ENCODE results near the gene LIN7C. TPM values are rescaled to one million over a fixed set of nuclear protein-coding genes. Genes with fewer than 3 reads are reported as not detected.

LIN7C gene
- total and polyA plus RNA-seq, 4 donors = 5.2 to 43.7 (median 25.8) TPM

DNA sequence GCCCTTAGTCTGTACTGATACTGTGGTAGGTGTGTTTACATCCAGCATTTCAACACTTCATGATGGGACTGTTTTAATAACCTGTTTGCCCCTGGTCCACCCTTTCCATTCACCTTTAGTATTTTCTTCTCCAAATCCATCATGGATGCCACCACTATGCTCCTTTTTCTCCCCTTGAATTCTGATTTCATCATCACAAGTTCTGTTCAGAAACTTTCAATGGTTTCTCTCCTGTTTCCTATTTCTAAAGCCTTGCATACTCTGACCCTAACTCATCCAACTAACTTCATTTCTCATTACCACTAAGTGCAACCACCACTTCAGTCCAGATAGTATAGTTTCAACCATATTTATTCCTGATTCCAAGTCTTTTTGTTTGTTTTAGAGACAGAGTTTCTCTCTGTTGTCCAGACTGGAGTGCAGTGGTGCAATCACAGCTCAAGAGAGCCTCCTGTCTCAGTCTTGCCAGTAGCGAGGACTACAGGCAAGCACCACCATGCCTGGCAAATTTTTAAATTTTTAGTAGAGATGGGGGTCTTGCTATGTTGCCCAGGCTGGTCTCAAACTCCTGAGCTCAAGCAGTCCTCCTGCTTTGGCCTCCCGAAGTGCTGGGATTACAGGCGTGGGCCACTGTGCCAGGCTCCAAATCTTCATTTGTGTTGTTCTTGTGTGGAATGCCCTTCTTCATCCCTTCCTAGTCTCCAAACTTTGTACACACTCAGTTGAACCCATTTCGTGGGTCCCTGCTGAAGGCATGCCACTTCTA is 1.2 kb upstream of the LIN7C start:
- Histone ChIP-seq H3K4me1 (ENCODE audit: control insufficient read depth in 4 of 4, insufficient read depth in 4 of 4, low read length in 3 of 4) (peaks cover 4 to 20% (median 18%) of the 10 kb centered on the region in 4 donors), H3K27ac (ENCODE audit: low read depth in 1 of 2, low read length in 2 of 2) (no peak overlapping the region), H3K9me3 (ENCODE audit: control insufficient read depth in 4 of 4, low read length in 3 of 4) (no peaks in the 10 kb centered on the region), H3K27me3 (ENCODE audit: control insufficient read depth in 4 of 4, insufficient read depth in 4 of 4, low read length in 3 of 4) (no peaks in the 10 kb centered on the region), H3K36me3 (ENCODE audit: control insufficient read depth in 4 of 4, insufficient read depth in 3 of 4, low read depth in 1 of 4, low read length in 3 of 4) (no peaks in the 10 kb centered on the region), H3K9ac (ENCODE audit: low read depth in 1 of 2, low read length in 2 of 2) (peak overlapping the region in 1 of 2 donors; percentile 99), H3K4me3 (ENCODE audit: low read depth in 1 of 3, low read length in 3 of 3) (peak overlapping the region; percentile 63 to 100 (median 71))
- TF ChIP-seq, protein P1, sequence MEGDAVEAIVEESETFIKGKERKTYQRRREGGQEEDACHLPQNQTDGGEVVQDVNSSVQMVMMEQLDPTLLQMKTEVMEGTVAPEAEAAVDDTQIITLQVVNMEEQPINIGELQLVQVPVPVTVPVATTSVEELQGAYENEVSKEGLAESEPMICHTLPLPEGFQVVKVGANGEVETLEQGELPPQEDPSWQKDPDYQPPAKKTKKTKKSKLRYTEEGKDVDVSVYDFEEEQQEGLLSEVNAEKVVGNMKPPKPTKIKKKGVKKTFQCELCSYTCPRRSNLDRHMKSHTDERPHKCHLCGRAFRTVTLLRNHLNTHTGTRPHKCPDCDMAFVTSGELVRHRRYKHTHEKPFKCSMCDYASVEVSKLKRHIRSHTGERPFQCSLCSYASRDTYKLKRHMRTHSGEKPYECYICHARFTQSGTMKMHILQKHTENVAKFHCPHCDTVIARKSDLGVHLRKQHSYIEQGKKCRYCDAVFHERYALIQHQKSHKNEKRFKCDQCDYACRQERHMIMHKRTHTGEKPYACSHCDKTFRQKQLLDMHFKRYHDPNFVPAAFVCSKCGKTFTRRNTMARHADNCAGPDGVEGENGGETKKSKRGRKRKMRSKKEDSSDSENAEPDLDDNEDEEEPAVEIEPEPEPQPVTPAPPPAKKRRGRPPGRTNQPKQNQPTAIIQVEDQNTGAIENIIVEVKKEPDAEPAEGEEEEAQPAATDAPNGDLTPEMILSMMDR (IDR thresholded peaks at IDR 0.05; ENCODE audit: low read depth, low read length, missing input control) = no peak
- TF ChIP-seq JUND (IDR thresholded peaks at IDR 0.05) (no peak), TAF1 (conservative IDR thresholded peaks at IDR 0.05) (no peak), SP1 (IDR thresholded peaks at IDR 0.05) (no peak), FOXA1 (IDR thresholded peaks at IDR 0.05) (no peak), GABPA (IDR thresholded peaks at IDR 0.05 in 1 of 2, conservative IDR thresholded peaks at IDR 0.05 in 1 of 2) (no peak), EGR1 (IDR thresholded peaks at IDR 0.05; ENCODE audit: low read depth in 2 of 2) (no peak), NR2F2 (IDR thresholded peaks at IDR 0.05) (no peak), YY1 (IDR thresholded peaks at IDR 0.05) (no peak), RXRA (IDR thresholded peaks at IDR 0.05) (no peak), RAD21 (IDR thresholded peaks at IDR 0.05) (no peak), HNF4G (IDR thresholded peaks at IDR 0.05) (no peak), FOXA2 (IDR thresholded peaks at IDR 0.05) (no peak), HNF4A (conservative IDR thresholded peaks at IDR 0.05) (no peak)
- TF ChIP-seq, protein P2, sequence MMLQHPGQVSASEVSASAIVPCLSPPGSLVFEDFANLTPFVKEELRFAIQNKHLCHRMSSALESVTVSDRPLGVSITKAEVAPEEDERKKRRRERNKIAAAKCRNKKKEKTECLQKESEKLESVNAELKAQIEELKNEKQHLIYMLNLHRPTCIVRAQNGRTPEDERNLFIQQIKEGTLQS (IDR thresholded peaks at IDR 0.05) = no peak
- TF ChIP-seq, protein P3, sequence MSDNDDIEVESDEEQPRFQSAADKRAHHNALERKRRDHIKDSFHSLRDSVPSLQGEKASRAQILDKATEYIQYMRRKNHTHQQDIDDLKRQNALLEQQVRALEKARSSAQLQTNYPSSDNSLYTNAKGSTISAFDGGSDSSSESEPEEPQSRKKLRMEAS (IDR thresholded peaks at IDR 0.05) = no peak
- TF ChIP-seq, protein P4, sequence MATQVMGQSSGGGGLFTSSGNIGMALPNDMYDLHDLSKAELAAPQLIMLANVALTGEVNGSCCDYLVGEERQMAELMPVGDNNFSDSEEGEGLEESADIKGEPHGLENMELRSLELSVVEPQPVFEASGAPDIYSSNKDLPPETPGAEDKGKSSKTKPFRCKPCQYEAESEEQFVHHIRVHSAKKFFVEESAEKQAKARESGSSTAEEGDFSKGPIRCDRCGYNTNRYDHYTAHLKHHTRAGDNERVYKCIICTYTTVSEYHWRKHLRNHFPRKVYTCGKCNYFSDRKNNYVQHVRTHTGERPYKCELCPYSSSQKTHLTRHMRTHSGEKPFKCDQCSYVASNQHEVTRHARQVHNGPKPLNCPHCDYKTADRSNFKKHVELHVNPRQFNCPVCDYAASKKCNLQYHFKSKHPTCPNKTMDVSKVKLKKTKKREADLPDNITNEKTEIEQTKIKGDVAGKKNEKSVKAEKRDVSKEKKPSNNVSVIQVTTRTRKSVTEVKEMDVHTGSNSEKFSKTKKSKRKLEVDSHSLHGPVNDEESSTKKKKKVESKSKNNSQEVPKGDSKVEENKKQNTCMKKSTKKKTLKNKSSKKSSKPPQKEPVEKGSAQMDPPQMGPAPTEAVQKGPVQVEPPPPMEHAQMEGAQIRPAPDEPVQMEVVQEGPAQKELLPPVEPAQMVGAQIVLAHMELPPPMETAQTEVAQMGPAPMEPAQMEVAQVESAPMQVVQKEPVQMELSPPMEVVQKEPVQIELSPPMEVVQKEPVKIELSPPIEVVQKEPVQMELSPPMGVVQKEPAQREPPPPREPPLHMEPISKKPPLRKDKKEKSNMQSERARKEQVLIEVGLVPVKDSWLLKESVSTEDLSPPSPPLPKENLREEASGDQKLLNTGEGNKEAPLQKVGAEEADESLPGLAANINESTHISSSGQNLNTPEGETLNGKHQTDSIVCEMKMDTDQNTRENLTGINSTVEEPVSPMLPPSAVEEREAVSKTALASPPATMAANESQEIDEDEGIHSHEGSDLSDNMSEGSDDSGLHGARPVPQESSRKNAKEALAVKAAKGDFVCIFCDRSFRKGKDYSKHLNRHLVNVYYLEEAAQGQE (IDR thresholded peaks at IDR 0.05) = no peak
- TF ChIP-seq, protein P5, sequence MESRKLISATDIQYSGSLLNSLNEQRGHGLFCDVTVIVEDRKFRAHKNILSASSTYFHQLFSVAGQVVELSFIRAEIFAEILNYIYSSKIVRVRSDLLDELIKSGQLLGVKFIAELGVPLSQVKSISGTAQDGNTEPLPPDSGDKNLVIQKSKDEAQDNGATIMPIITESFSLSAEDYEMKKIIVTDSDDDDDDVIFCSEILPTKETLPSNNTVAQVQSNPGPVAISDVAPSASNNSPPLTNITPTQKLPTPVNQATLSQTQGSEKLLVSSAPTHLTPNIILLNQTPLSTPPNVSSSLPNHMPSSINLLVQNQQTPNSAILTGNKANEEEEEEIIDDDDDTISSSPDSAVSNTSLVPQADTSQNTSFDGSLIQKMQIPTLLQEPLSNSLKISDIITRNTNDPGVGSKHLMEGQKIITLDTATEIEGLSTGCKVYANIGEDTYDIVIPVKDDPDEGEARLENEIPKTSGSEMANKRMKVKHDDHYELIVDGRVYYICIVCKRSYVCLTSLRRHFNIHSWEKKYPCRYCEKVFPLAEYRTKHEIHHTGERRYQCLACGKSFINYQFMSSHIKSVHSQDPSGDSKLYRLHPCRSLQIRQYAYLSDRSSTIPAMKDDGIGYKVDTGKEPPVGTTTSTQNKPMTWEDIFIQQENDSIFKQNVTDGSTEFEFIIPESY (IDR thresholded peaks at IDR 0.05) = no peak
- WGBS = 96% methylated on average over 4 of the region's 4 CpGs
- no peak for DNase-seq (ENCODE audit: low spot score)

Measured in liver (tissue), 9 donors.